Activated CD8-positive, alpha-beta T cell treated with anti-CD3 and anti-CD28 coated beads, Interleukin-2, amount 10 ng/mL, durations not matched to agents 7 days and 5 days (primary cell): ENCODE measurements around the gene RNASE12. TPM values are rescaled to one million over a fixed set of nuclear protein-coding genes. Genes with fewer than 3 reads are reported as not detected.

Experiments used
- ATAC-seq: fragments of 150-1000 bp; cut with Tn5 transposase; one replicate; pipeline ENCODE4 v1.10.0; 2021; ENCODE audit warnings: moderate library complexity
- CTCF ChIA-PET: fragments of 350-600 bp; sonication (Branson Sonifier 250); formaldehyde crosslinking; loops from one replicate; lab custom pipeline; 2021; ENCODE audit warnings: antibody characterized with exemption; lab: Charles Lee
- POLR2A ChIA-PET: fragments of 350-600 bp; sonication (Branson Sonifier 250); formaldehyde crosslinking; loops from one replicate; lab custom pipeline; 2021; ENCODE audit warnings: antibody characterized with exemption; lab: Charles Lee
- DNase-seq: peaks from one replicate; pipeline ENCODE4 v3.0.0-alpha.2; 2020
- H3K27ac Mint-ChIP-seq: one replicate; pipeline ENCODE4 v1.8.0; 2021; ENCODE audit warnings: mild to moderate bottlenecking, mixed read lengths
- H3K27me3 Mint-ChIP-seq: one replicate; pipeline ENCODE4 v1.8.0; 2021; ENCODE audit warnings: low read depth, mixed read lengths
- H3K36me3 Mint-ChIP-seq: one replicate; pipeline ENCODE4 v1.8.0; 2021; ENCODE audit warnings: low read depth, mixed read lengths
- H3K4me1 Mint-ChIP-seq: one replicate; pipeline ENCODE4 v1.8.0; 2021; ENCODE audit warnings: low read depth, mixed read lengths
- H3K4me3 Mint-ChIP-seq: one replicate; pipeline ENCODE4 v1.8.0; 2021; ENCODE audit warnings: mild to moderate bottlenecking, mixed read lengths
- H3K9me3 Mint-ChIP-seq: one replicate; pipeline ENCODE4 v1.8.0; 2022; ENCODE audit warnings: mixed read lengths; ENCODE audit not compliant: insufficient read depth
- total RNA-seq, 2 experiments: library from RNA; stranded (reverse); gene quantifications; one replicate each; pipeline ENCODE4 v1.2.3, GENCODE V29; 2021

RNASE12 gene
- total RNA-seq, 2 experiments from 2014 or later = not detected

DNA sequence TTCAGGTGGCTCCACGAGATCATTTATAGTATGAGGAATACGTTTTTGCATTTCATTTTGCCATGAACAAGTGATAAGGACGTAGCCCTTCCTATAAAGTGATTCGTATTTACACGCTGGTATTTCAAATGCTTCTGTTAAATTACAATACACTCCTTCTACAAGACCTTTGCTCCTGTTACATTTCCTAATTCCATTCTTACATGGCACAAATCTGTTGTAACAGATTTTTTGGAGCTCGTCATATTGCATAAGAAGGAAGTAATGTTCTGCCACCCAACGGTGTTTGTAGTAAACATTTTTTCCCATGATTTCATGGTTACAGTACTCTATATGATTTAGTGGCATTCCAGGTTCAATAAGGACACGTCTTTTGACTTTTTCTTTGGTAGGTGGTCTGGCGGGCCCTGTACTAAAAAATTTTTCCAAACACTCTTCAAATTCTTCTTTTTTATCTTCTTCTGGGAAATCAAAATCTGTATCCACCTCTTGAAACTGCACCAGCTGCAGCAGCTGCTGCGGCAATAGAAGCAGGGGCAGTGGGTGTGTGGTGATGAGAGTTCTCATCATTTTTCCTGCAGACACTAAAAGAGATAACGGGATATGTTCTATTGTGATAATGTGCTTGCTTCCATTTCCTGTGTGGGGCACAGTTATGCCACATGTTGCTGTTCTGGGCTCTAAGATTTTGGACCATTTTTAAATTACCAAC, 34.5 kb downstream of the RNASE12 start:
- H3K27ac Mint-ChIP-seq = no peak overlapping the region
- no peak overlapping the region for H3K4me3 Mint-ChIP-seq

DNA sequence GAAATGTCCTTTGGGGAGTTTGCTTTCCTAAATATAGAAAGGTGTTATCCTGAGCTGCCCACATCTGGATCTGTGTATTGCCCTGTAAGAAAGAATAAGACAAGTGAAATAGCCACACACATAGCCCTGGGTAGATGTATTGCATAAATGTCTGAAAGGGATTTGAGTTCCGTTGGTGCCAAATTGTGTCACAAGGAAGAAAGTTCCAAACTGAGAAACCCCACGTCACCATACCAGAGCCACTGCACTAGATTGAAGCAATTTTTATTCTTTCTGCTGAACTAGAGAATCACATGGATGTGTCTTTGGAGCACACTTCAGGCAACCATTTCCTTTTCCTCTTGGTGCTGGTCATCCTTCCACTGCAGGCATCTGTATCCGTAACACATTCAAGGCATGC, 35.3 kb downstream of the RNASE12 start:
- CTCF ChIA-PET = no interaction called here

More for the DNA sequence above, 34.5 kb downstream of the RNASE12 start:
- POLR2A ChIA-PET = no interaction called here
- Mint-ChIP-seq H3K36me3 (no peaks in the 10 kb centered on the region), H3K4me1 (no peaks in the 10 kb centered on the region), H3K9me3 (no peaks in the 10 kb centered on the region), H3K27me3 (peaks cover 7% of the 10 kb centered on the region)
- no peak for DNase-seq
- no peak for ATAC-seq
- CTCF ChIA-PET = no interaction called here

DNA sequence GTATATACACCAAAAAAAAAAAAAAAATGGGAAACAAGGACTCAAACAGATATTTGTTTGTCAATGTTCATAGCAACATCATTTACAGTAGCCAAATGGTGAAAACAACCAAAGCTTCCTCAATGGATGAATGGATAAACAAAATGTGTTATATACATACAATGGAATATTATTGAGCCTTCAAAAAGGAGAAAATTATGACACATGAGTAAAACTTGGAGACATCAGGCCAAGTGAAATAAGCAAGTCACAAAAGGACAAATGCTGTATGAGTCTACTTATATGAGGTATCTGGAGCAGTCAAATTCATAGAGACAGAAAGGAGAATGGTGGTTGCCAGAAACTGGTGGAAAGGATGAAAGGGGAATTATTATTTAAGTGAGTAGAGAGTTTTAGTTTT, 38.2 kb downstream of the RNASE12 start:
- Mint-ChIP-seq H3K4me3 (no peak overlapping the region), H3K36me3 (no peaks in the 10 kb centered on the region), H3K9me3 (no peaks in the 10 kb centered on the region), H3K27ac (no peak overlapping the region), H3K27me3 (peaks cover 5% of the 10 kb centered on the region), H3K4me1 (no peaks in the 10 kb centered on the region)
- no peak for ATAC-seq
- POLR2A ChIA-PET = no interaction called here
- no peak for DNase-seq
- CTCF ChIA-PET = no interaction called here

More for the DNA sequence above, 35.3 kb downstream of the RNASE12 start:
- Mint-ChIP-seq H3K27ac (no peak overlapping the region), H3K4me1 (no peaks in the 10 kb centered on the region), H3K9me3 (no peaks in the 10 kb centered on the region), H3K27me3 (peaks cover 3% of the 10 kb centered on the region), H3K4me3 (no peak overlapping the region), H3K36me3 (no peaks in the 10 kb centered on the region)
- POLR2A ChIA-PET = no interaction called here
- ATAC-seq (no peak), DNase-seq (no peak)

DNA sequence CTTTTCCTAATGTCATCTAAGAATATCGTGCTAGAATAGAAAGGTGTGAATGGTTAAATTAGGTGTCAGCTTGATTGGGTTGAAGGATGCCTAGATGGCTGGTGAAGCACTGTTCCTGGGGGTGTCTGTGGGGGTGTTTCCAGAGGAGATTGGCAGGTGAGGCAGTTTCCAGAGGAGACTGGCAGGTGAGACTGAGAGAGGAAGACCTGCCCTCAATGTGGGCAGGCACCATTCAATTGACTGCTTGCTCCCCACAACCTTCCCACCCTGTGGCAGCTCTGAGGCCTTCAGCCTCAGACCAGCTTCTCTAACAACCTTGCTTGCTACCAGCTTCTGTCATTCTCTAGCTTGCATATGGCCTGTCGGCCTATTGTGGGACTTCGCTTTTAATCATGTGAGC, 39.6 kb downstream of the RNASE12 start:
- no peaks in the 10 kb centered on the region for H3K36me3 Mint-ChIP-seq
- no peak overlapping the region for H3K27ac Mint-ChIP-seq
- DNase-seq (no peak), ATAC-seq (no peak)
- H3K4me3 Mint-ChIP-seq = no peak overlapping the region
- ChIA-PET CTCF (no interaction called here), POLR2A (no interaction called here)
- no peaks in the 10 kb centered on the region for H3K9me3 Mint-ChIP-seq
- H3K4me1 Mint-ChIP-seq = no peaks in the 10 kb centered on the region
- H3K27me3 Mint-ChIP-seq = peaks cover 5% of the 10 kb centered on the region

DNA sequence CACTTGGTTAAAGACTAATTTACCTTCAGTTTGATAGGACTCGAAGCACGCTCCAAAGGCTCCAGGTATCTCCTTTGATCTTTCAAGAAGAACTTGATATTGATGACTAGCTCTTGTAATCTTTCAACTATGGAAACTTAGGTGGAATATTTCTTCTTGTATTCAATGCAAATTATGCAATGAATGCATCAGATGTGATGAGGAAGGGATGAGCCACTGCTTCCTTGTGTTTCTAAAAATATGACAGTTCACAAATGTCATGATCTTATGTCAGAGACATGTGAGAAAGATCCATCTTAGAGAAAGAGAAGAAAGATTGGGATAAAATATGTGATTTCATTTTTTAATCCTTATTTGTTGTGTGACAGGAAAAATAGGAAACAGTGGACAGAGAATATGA, 40.2 kb downstream of the RNASE12 start:
- ATAC-seq (no peak), DNase-seq (no peak)
- H3K27ac Mint-ChIP-seq = no peak overlapping the region
- H3K4me1 Mint-ChIP-seq = no peaks in the 10 kb centered on the region
- CTCF ChIA-PET = no interaction called here
- H3K27me3 Mint-ChIP-seq = peaks cover 5% of the 10 kb centered on the region
- no peaks in the 10 kb centered on the region for H3K9me3 Mint-ChIP-seq
- POLR2A ChIA-PET = no interaction called here
- H3K4me3 Mint-ChIP-seq = no peak overlapping the region
- no peaks in the 10 kb centered on the region for H3K36me3 Mint-ChIP-seq

DNA sequence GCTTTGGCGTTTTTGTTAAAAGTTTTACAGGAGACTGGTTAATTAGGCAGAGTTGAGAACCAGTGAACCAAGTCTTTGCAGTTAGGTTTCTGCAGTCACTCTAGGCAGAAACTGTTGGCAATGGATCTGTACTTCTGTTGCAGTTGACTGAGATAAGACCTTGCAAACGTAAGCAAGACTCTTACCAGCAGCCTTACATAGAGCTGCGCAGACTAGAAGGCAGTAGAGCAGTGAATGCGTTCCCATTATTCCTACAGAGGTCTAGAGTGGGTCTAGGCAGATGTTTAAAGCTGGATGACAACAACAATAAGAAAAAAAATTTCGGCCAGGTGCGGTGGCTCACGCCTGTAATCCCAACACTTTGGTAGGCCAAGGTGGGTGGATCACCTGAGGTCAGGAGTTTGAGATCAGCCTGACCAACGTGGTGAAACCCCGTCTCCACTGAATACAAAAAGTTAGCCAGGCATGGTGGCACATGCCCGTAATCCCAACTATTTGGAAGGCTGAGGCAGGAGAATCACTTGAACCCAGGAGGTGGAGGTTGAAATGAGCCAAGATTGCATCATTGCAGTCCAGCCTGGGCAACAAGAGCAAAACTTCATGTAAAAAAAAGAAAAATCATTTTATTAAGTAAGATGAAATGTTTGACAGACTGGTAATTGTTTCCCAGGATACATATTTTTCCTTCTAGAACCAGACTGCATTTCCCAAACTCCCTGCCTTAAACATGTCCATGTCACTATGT, 42.6 kb downstream of the RNASE12 start:
- Mint-ChIP-seq H3K4me1 (no peaks in the 10 kb centered on the region), H3K27ac (no peak overlapping the region), H3K36me3 (no peaks in the 10 kb centered on the region), H3K4me3 (no peak overlapping the region), H3K9me3 (no peaks in the 10 kb centered on the region), H3K27me3 (peaks cover 23% of the 10 kb centered on the region)
- ATAC-seq (no peak), DNase-seq (no peak)
- ChIA-PET POLR2A (interaction anchor here (0.6 kb wide), 1 partner anchor 424 kb away, joined by 3 read pairs; no protein-coding TSS in a partner anchor), CTCF (interaction anchor here (1.1 to 3.1 kb wide), 2 partner anchors 18 to 61 kb away, joined by 3 to 11 read pairs; no protein-coding TSS in a partner anchor)

DNA sequence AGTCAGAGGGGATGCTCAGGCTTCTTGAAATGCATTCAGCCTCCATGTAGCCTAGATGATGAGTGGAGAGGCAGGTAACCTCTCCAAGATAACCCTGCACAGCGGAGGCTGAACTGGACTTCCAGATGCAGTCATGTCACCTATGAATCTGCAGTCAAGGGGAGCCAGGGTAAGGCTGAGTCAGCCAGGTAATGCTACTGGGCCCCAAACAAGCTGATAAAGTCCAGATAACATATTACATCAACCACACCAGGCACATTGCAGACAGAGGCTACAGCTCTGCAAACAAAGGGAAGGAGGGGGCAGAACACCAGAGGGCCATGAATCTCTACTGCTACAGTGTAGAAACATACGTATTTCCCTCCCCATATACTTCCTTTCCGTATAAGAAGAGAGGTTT, 44.3 kb downstream of the RNASE12 start:
- no peaks in the 10 kb centered on the region for H3K9me3 Mint-ChIP-seq
- peaks cover 29% of the 10 kb centered on the region for H3K27me3 Mint-ChIP-seq
- H3K27ac Mint-ChIP-seq = no peak overlapping the region
- no peak for DNase-seq
- ChIA-PET POLR2A (no interaction called here), CTCF (interaction anchor here (3.1 kb wide), 1 partner anchor 16 kb away, joined by 11 read pairs; no protein-coding TSS in a partner anchor)
- ATAC-seq = no peak
- no peak overlapping the region for H3K4me3 Mint-ChIP-seq
- no peaks in the 10 kb centered on the region for H3K36me3 Mint-ChIP-seq
- H3K4me1 Mint-ChIP-seq = no peaks in the 10 kb centered on the region

Other genes starting within 250 kb of the RNASE12 start
- gene PARP2, start 247.7 kb downstream of the RNASE12 start, total RNA-seq = 10 to 100 TPM; 29.7 to 32.3 TPM
- 10 to 100 TPM; 34.6 to 48.7 TPM for gene TEP1, start 177.9 kb downstream of the RNASE12 start, total RNA-seq
- 1 to 10 TPM; 2.4 to 2.7 TPM for gene KLHL33, start 155.2 kb downstream of the RNASE12 start, total RNA-seq
- 10 to 100 TPM; 51.8 to 56.6 TPM for gene OSGEP, start 136.6 kb downstream of the RNASE12 start, total RNA-seq
- gene APEX1, start 136.2 kb downstream of the RNASE12 start, total RNA-seq = 100 to 1,000 TPM; 135 to 142 TPM
- gene PIP4P1, start 129.9 kb downstream of the RNASE12 start, total RNA-seq = 10 to 100 TPM; 31.3 to 31.6 TPM
- 100 to 1,000 TPM; 211 to 216 TPM for gene PNP, start 122.0 kb downstream of the RNASE12 start, total RNA-seq
- gene RNASE10, start 85.8 kb downstream of the RNASE12 start, total RNA-seq = under 1 TPM; 0.29 to 0.40 TPM
- gene RNASE9, start 30.3 kb downstream of the RNASE12 start, total RNA-seq = not detected
- gene RNASE11, start 3.4 kb downstream of the RNASE12 start, total RNA-seq = not detected
- not detected for gene OR6S1, start 50.3 kb upstream of the RNASE12 start, total RNA-seq
- 1 to 10 TPM in 1 of 2 experiments, under 1 TPM in 1; 0.63 to 1.6 TPM for gene RNASE4, start 93.2 kb upstream of the RNASE12 start, total RNA-seq
- gene ANG, start 97.4 kb upstream of the RNASE12 start, total RNA-seq = 1 to 10 TPM; 1.1 to 1.4 TPM
- not detected for gene EDDM3A, start 154.5 kb upstream of the RNASE12 start, total RNA-seq
- gene EDDM3B, start 177.0 kb upstream of the RNASE12 start, total RNA-seq = not detected
- 1 to 10 TPM in 1 of 2 experiments, under 1 TPM in 1; 0.83 to 1.1 TPM for gene RNASE6, start 189.9 kb upstream of the RNASE12 start, total RNA-seq
- gene RNASE1, start 211.5 kb upstream of the RNASE12 start, total RNA-seq = not detected